Upper lobe of left lung (tissue), 6 donors: ENCODE results near the gene ANKS1B. TPM values are rescaled to one million over a fixed set of nuclear protein-coding genes. Genes with fewer than 3 reads are reported as not detected.
"Not testable (repeated sequence)": the region's sequence is repeated elsewhere in the genome, so short reads cannot be mapped to it uniquely, and the experiment has no call there.

ENCODE experiments used
- ATAC-seq, 2 donors: fragments of 200-7000 bp; cut with Tn5 transposase; one replicate each; pipeline ENCODE4 v1.9.1; 2022; ENCODE audit warnings: mild to moderate bottlenecking in 2 of 2, moderate library complexity in 2 of 2; ENCODE audit not compliant: low FRiP score in 2 of 2
- DNase-seq, 2 donors: peaks; one replicate each; pipeline ENCODE4 v3.0.0-alpha.2; 2019 to 2020
- H3K27ac ChIP-seq, 4 donors: fragments of 200-600 bp; sonication (generic); one replicate each; pipeline ENCODE4 v1.5.1; 2016 to 2019
- H3K27me3 ChIP-seq, 4 donors: fragments of 200-600 bp; sonication (generic); one replicate each; pipeline ENCODE4 v1.5.1; 2017 to 2019
- H3K36me3 ChIP-seq, 4 donors: fragments of 200-600 bp; sonication (generic); one replicate each; pipeline ENCODE4 v1.5.1; 2016 to 2019
- H3K4me1 ChIP-seq, 4 donors: fragments of 200-600 bp; sonication (generic); one replicate each; pipeline ENCODE4 v1.5.1; 2018 to 2019
- H3K4me3 ChIP-seq, 4 donors: fragments of 200-600 bp; sonication (generic); one replicate each; pipeline ENCODE4 v1.5.1; 2017 to 2019; ENCODE audit warnings: mild to moderate bottlenecking in 2 of 4, moderate library complexity in 1 of 4
- H3K9me3 ChIP-seq, 4 donors: fragments of 200-600 bp; sonication (generic); one replicate each; pipeline ENCODE4 v1.5.1; 2018 to 2019
- CTCF ChIP-seq, 6 experiments: fragments of 450-650 bp in 4 of 6; fragments of 200-600 bp in 2 of 6; sonication (generic) in 2 of 6; IDR thresholded peaks; one replicate each; pipeline ENCODE4 v1.5.1; 2016 to 2019; ENCODE audit warnings: antibody characterized with exemption in 6 of 6
- EP300 ChIP-seq, 4 donors: sonication (generic); formaldehyde crosslinking; IDR thresholded peaks; one replicate each; pipeline ENCODE4 v1.5.1; 2017; ENCODE audit warnings: antibody characterized with exemption in 4 of 4, control low read depth in 2 of 4
- POLR2A ChIP-seq, 4 donors: fragments of 450-650 bp; IDR thresholded peaks; one replicate each; pipeline ENCODE4 v1.5.1; 2016 to 2017; ENCODE audit warnings: antibody characterized with exemption in 4 of 4, mild to moderate bottlenecking in 2 of 4
- POLR2AphosphoS5 ChIP-seq, 2 donors: sonication (generic); formaldehyde crosslinking; IDR thresholded peaks; one replicate each; pipeline ENCODE4 v1.5.1; 2017; ENCODE audit warnings: antibody characterized with exemption in 2 of 2
- WGBS, 2 donors: methylation state at CpG; one replicate each; pipeline ENCODE4 v1.1.5; 2017 to 2018; 5-methylcytosine and 5-hydroxymethylcytosine counted together
- total RNA-seq, 6 donors: library from RNA; depleted of rRNA in 4 of 6; stranded (reverse); fragments of >200 nt in 4 of 6; gene quantifications; one replicate each; pipeline versions ENCODE4 v1.1.0 to v1.2.1, GENCODE V29; 2016 to 2021
- donor health status: DM: no; HTN: no; CAD: no; lungs with moderate emphysema.
- donor health status: DM: no; HTN: yes; CAD: no; lungs with severe emphysema.

The ANKS1B gene
- total RNA-seq, 6 donors from 2014 or later: 5.1 to 23.7 (median 7.2) TPM

DNA sequence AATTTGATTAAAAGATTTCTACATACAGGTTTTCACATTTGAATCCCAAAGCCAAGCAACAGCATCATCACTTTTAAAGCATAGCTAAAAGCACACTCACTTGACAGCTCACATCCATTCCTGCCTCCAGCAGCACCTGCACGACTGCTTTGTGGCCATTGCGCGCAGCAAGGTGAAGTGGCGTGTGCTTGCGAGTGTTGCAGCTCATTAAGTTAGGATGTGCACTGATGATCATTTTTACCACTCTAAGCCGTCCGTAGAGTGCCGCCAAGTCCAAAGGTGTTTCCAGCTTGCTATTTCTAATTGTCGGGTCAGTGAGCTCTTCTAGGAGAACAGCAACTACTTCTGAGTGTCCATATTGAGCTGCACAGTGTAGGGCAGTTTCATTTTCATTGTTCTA is 178.4 kb downstream of the ANKS1B start:
- no peak for TF ChIP-seq POLR2AphosphoS5 (IDR thresholded peaks at IDR 0.05)
- no peak for TF ChIP-seq POLR2A (IDR thresholded peaks at IDR 0.05)
- TF ChIP-seq EP300 (IDR thresholded peaks at IDR 0.05): no peak
- TF ChIP-seq CTCF (IDR thresholded peaks at IDR 0.05): no peak
- Histone ChIP-seq H3K4me1 (no peaks in the 10 kb centered on the region), H3K27ac (no peak overlapping the region), H3K36me3 (no peaks in the 10 kb centered on the region), H3K27me3 (no peaks in the 10 kb centered on the region), H3K4me3 (no peak overlapping the region), H3K9me3 (no peaks in the 10 kb centered on the region)
- DNase-seq (no peak), ATAC-seq (no peak)
- WGBS, 2 donors: 96% methylated on average over 9 of the region's 9 CpGs

DNA sequence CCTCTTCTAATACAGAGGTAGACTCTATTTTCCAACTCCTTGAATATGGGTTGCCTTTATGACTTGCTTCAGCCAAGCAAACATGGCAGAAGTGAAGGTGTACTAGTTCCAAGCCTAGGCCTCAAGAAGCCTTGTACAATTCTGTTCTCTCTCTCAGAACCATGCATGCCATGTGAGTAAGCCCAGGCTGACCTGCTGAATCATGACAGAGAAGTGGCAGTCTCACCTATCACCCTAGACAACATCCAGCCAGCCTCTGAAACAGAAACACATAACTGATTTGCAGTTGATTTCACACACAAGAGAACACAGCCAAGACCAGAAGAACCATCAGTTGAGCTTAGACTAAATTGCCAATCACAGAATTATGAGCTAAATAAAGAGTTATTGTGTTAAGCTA is 180.0 kb downstream of the ANKS1B start:
- DNase-seq (no peak), ATAC-seq (no peak)
- H3K9me3 ChIP-seq: no peaks in the 10 kb centered on the region
- H3K36me3 ChIP-seq: no peaks in the 10 kb centered on the region
- H3K4me1 ChIP-seq: no peaks in the 10 kb centered on the region
- no peak overlapping the region for H3K4me3 ChIP-seq
- no peak for TF ChIP-seq POLR2A (IDR thresholded peaks at IDR 0.05)
- TF ChIP-seq POLR2AphosphoS5 (IDR thresholded peaks at IDR 0.05): no peak
- no peak for TF ChIP-seq EP300 (IDR thresholded peaks at IDR 0.05)
- no peak for TF ChIP-seq CTCF (IDR thresholded peaks at IDR 0.05)
- H3K27ac ChIP-seq: no peak overlapping the region
- no peaks in the 10 kb centered on the region for H3K27me3 ChIP-seq

DNA sequence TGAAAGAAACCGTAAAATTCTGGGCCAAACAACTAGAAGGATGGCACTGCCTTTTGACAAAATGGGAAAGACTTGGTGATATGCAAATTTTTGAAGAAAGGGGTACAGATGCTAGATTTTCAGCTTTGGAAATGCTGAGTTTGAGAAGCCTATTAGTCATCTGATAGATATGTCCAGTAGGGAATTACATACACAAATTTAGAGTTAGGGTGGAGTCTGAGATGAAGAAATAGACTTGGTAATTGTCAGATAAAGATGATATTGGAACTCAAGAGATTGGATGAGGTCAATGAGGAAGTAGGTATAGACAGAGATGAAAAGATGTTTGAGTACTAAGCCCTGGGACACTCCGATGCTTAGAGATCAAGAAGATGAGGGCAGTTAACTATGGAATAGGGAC is 184.1 kb downstream of the ANKS1B start:
- no peak for TF ChIP-seq POLR2AphosphoS5 (IDR thresholded peaks at IDR 0.05)
- TF ChIP-seq CTCF (IDR thresholded peaks at IDR 0.05): no peak
- no peak for TF ChIP-seq POLR2A (IDR thresholded peaks at IDR 0.05)
- TF ChIP-seq EP300 (IDR thresholded peaks at IDR 0.05): no peak
- 95 to 97% methylated on average over 2 of the region's 2 CpGs for WGBS, 2 donors
- H3K4me3 ChIP-seq: no peak overlapping the region
- H3K36me3 ChIP-seq: no peaks in the 10 kb centered on the region
- no peaks in the 10 kb centered on the region for H3K9me3 ChIP-seq
- H3K27ac ChIP-seq: no peak overlapping the region
- DNase-seq: no peak
- ATAC-seq: no peak
- H3K27me3 ChIP-seq: no peaks in the 10 kb centered on the region
- no peaks in the 10 kb centered on the region for H3K4me1 ChIP-seq

- not testable (repeated sequence) for H3K27me3 ChIP-seq, H3K27ac ChIP-seq, H3K9me3 ChIP-seq, H3K4me1 ChIP-seq, DNase-seq, H3K36me3 ChIP-seq, ATAC-seq, H3K4me3 ChIP-seq
- WGBS, 2 donors: 67 to 71% methylated on average over 4 of the region's 4 CpGs
Measured at GRCh38 chr12:99797931-99798330, 186.8 kb downstream of the ANKS1B start.

DNA sequence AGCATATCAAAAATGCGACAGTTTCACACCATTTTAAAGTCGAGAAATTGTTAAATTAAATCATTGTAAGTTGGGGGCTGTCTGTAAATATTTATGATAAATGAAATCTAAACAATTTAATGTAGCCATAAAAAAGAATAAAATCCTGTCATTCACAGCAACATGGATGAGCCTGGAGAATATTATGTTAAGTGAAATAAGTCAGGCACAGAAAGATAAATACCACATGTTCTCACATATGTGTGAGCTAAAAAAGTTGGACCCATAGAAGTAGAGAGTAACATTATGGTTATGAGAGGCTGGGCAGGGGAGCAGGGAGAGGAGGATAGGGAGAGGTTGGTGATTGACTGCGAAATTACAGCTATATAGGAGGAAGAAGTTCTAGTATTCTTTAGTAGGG is 201.3 kb downstream of the ANKS1B start:
- Histone ChIP-seq H3K27me3 (no peaks in the 10 kb centered on the region), H3K9me3 (no peaks in the 10 kb centered on the region), H3K27ac (no peak overlapping the region), H3K4me1 (no peaks in the 10 kb centered on the region), H3K36me3 (no peaks in the 10 kb centered on the region), H3K4me3 (no peak overlapping the region)
- no peak for DNase-seq
- no peak for ATAC-seq
- no peak for TF ChIP-seq CTCF (IDR thresholded peaks at IDR 0.05)
- TF ChIP-seq EP300 (IDR thresholded peaks at IDR 0.05): no peak
- TF ChIP-seq POLR2A (IDR thresholded peaks at IDR 0.05): no peak
- TF ChIP-seq POLR2AphosphoS5 (IDR thresholded peaks at IDR 0.05): no peak
- 87 to 88% methylated on average over 3 of the region's 3 CpGs for WGBS, 2 donors
